ENCODE results near the gene PBOV1.

The PBOV1 gene

GRCh38 chr6:138211601-138212000 lies 6.7 kb downstream of the PBOV1 start:
- Histone ChIP-seq H3K79me2 (ENCODE audit: control insufficient read depth, insufficient read depth, low read length) (no peaks in the 10 kb centered on the region), H3K4ac (ENCODE audit: low read depth, low read length) (no peak overlapping the region), H3K18ac (ENCODE audit: low read length) (no peak overlapping the region), H3K56ac (ENCODE audit: low read length) (no peak overlapping the region), H3K79me1 (ENCODE audit: low read length) (no peaks in the 10 kb centered on the region), H2BK15ac (replicated peaks; ENCODE audit: low read depth) (no peak overlapping the region), H2BK120ac (ENCODE audit: low read depth, low read length) (no peak overlapping the region), H2BK5ac (ENCODE audit: low read length) (no peak overlapping the region), H3K4me1 (ENCODE audit: control insufficient read depth, low read depth, low read length) (no peaks in the 10 kb centered on the region), H3K23ac (ENCODE audit: low read length) (no peak overlapping the region), H3K27me3 (ENCODE audit: insufficient read depth, low read length, poor library complexity) (no peaks in the 10 kb centered on the region), H2AK5ac (ENCODE audit: low read length) (no peak overlapping the region), H4K5ac (ENCODE audit: low read length) (no peak overlapping the region), H3K9ac (ENCODE audit: low read length) (no peak overlapping the region), H4K8ac (ENCODE audit: low read depth, low read length) (no peak overlapping the region), H3K27ac (ENCODE audit: low read depth, low read length) (no peak overlapping the region), H3K4me2 (ENCODE audit: low read length) (no peak overlapping the region), H3K4me3 (ENCODE audit: low read length) (no peak overlapping the region), H3K36me3 (ENCODE audit: control insufficient read depth, insufficient read depth, low read length) (no peaks in the 10 kb centered on the region)
- no peak for DNase-seq
- no CpG with 5 or more reads among the region's 5 CpGs for WGBS (ENCODE audit: extremely low coverage, insufficient coverage, low lambda C conversion rate)

DNA sequence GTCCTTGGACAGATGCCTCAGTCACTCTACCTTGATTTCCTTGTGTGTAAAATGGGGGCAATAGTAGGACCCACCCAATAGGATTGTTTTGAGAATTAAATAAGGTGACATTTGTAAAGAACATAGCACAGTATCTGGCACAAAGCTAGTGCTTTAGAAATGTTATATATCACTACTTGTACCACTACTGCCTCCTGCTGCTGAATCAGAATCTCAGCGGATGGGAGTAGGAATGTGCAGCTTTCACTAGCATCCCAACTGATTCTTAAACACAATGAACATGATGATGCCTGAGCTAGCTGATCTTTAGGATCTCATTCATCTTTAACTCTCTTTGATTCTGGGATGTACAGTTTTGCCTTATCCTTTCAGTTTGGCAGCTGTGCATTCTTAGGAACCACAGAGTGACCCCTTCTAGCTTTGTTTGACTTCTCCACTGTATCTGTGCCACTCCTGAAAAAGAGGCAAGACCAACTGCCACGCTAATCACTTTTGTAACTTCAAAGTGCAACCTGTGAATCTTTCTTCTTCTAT lies 7.2 kb downstream of the PBOV1 start:
- no peak overlapping the region for H3K4me2 ChIP-seq (ENCODE audit: low read length)
- no peak overlapping the region for H4K5ac ChIP-seq (ENCODE audit: low read length)
- no peak overlapping the region for H4K8ac ChIP-seq (ENCODE audit: low read depth, low read length)
- no peak overlapping the region for H2BK5ac ChIP-seq (ENCODE audit: low read length)
- H3K79me2 ChIP-seq (ENCODE audit: control insufficient read depth, insufficient read depth, low read length), result no peaks in the 10 kb centered on the region
- no peaks in the 10 kb centered on the region for H3K27me3 ChIP-seq (ENCODE audit: insufficient read depth, low read length, poor library complexity)
- no peak overlapping the region for H2AK5ac ChIP-seq (ENCODE audit: low read length)
- H2BK15ac ChIP-seq (replicated peaks; ENCODE audit: low read depth), result no peak overlapping the region
- no peaks in the 10 kb centered on the region for H3K36me3 ChIP-seq (ENCODE audit: control insufficient read depth, insufficient read depth, low read length)
- H3K79me1 ChIP-seq (ENCODE audit: low read length), result no peaks in the 10 kb centered on the region
- no peaks in the 10 kb centered on the region for H3K4me1 ChIP-seq (ENCODE audit: control insufficient read depth, low read depth, low read length)
- H2BK120ac ChIP-seq (ENCODE audit: low read depth, low read length), result no peak overlapping the region
- no peak overlapping the region for H3K56ac ChIP-seq (ENCODE audit: low read length)
- no CpG with 5 or more reads among the region's 2 CpGs for WGBS (ENCODE audit: extremely low coverage, insufficient coverage, low lambda C conversion rate)
- no peak overlapping the region for H3K9ac ChIP-seq (ENCODE audit: low read length)
- no peak overlapping the region for H3K4ac ChIP-seq (ENCODE audit: low read depth, low read length)
- H3K4me3 ChIP-seq (ENCODE audit: low read length), result no peak overlapping the region
- no peak overlapping the region for H3K23ac ChIP-seq (ENCODE audit: low read length)
- no peak overlapping the region for H3K18ac ChIP-seq (ENCODE audit: low read length)
- no peak overlapping the region for H3K27ac ChIP-seq (ENCODE audit: low read depth, low read length)
- peak; percentile 41 for DNase-seq

GRCh38 chr6:138206862-138207261 lies 11.4 kb downstream of the PBOV1 start:
- Histone ChIP-seq H2BK5ac (ENCODE audit: low read length) (no peak overlapping the region), H3K4me2 (ENCODE audit: low read length) (no peak overlapping the region), H3K18ac (ENCODE audit: low read length) (no peak overlapping the region), H3K27ac (ENCODE audit: low read depth, low read length) (no peak overlapping the region), H4K5ac (ENCODE audit: low read length) (no peak overlapping the region), H3K9ac (ENCODE audit: low read length) (no peak overlapping the region), H2BK120ac (ENCODE audit: low read depth, low read length) (no peak overlapping the region), H3K4ac (ENCODE audit: low read depth, low read length) (no peak overlapping the region), H3K4me1 (ENCODE audit: control insufficient read depth, low read depth, low read length) (no peaks in the 10 kb centered on the region), H3K79me1 (ENCODE audit: low read length) (no peaks in the 10 kb centered on the region), H3K4me3 (ENCODE audit: low read length) (no peak overlapping the region), H3K27me3 (ENCODE audit: insufficient read depth, low read length, poor library complexity) (no peaks in the 10 kb centered on the region), H2AK5ac (ENCODE audit: low read length) (no peak overlapping the region), H3K23ac (ENCODE audit: low read length) (no peak overlapping the region), H3K79me2 (ENCODE audit: control insufficient read depth, insufficient read depth, low read length) (no peaks in the 10 kb centered on the region), H3K56ac (ENCODE audit: low read length) (no peak overlapping the region), H2BK15ac (replicated peaks; ENCODE audit: low read depth) (no peak overlapping the region), H4K8ac (ENCODE audit: low read depth, low read length) (no peak overlapping the region), H3K36me3 (ENCODE audit: control insufficient read depth, insufficient read depth, low read length) (no peaks in the 10 kb centered on the region)
- no peak for DNase-seq

- Histone ChIP-seq H3K4me3 (ENCODE audit: low read length) (no peak overlapping the region), H4K5ac (ENCODE audit: low read length) (no peak overlapping the region), H3K4ac (ENCODE audit: low read depth, low read length) (no peak overlapping the region), H3K27me3 (ENCODE audit: insufficient read depth, low read length, poor library complexity) (no peaks in the 10 kb centered on the region), H2BK5ac (ENCODE audit: low read length) (no peak overlapping the region), H3K4me1 (ENCODE audit: control insufficient read depth, low read depth, low read length) (no peaks in the 10 kb centered on the region), H3K27ac (ENCODE audit: low read depth, low read length) (no peak overlapping the region), H3K4me2 (ENCODE audit: low read length) (no peak overlapping the region), H2BK120ac (ENCODE audit: low read depth, low read length) (no peak overlapping the region), H3K79me1 (ENCODE audit: low read length) (no peaks in the 10 kb centered on the region), H4K8ac (ENCODE audit: low read depth, low read length) (no peak overlapping the region), H2AK5ac (ENCODE audit: low read length) (no peak overlapping the region), H3K36me3 (ENCODE audit: control insufficient read depth, insufficient read depth, low read length) (no peaks in the 10 kb centered on the region), H2BK15ac (replicated peaks; ENCODE audit: low read depth) (no peak overlapping the region), H3K9ac (ENCODE audit: low read length) (no peak overlapping the region), H3K23ac (ENCODE audit: low read length) (no peak overlapping the region), H3K56ac (ENCODE audit: low read length) (no peak overlapping the region), H3K18ac (ENCODE audit: low read length) (no peak overlapping the region), H3K79me2 (ENCODE audit: control insufficient read depth, insufficient read depth, low read length) (no peaks in the 10 kb centered on the region)
- DNase-seq, result no peak
- no CpG with 5 or more reads among the region's 5 CpGs for WGBS (ENCODE audit: extremely low coverage, insufficient coverage, low lambda C conversion rate)
Observed at GRCh38 chr6:138205437-138206094, 12.7 kb downstream of the PBOV1 start.

- Histone ChIP-seq H3K4me3 (ENCODE audit: low read length) (no peak overlapping the region), H4K8ac (ENCODE audit: low read depth, low read length) (no peak overlapping the region), H3K56ac (ENCODE audit: low read length) (no peak overlapping the region), H3K18ac (ENCODE audit: low read length) (no peak overlapping the region), H3K9ac (ENCODE audit: low read length) (no peak overlapping the region), H2BK120ac (ENCODE audit: low read depth, low read length) (no peak overlapping the region), H3K36me3 (ENCODE audit: control insufficient read depth, insufficient read depth, low read length) (no peaks in the 10 kb centered on the region), H3K4me1 (ENCODE audit: control insufficient read depth, low read depth, low read length) (no peaks in the 10 kb centered on the region), H2BK5ac (ENCODE audit: low read length) (no peak overlapping the region), H3K79me2 (ENCODE audit: control insufficient read depth, insufficient read depth, low read length) (no peaks in the 10 kb centered on the region), H2AK5ac (ENCODE audit: low read length) (no peak overlapping the region), H3K79me1 (ENCODE audit: low read length) (no peaks in the 10 kb centered on the region), H3K27ac (ENCODE audit: low read depth, low read length) (no peak overlapping the region), H3K27me3 (ENCODE audit: insufficient read depth, low read length, poor library complexity) (no peaks in the 10 kb centered on the region), H2BK15ac (replicated peaks; ENCODE audit: low read depth) (no peak overlapping the region), H3K23ac (ENCODE audit: low read length) (no peak overlapping the region), H3K4me2 (ENCODE audit: low read length) (no peak overlapping the region), H4K5ac (ENCODE audit: low read length) (no peak overlapping the region), H3K4ac (ENCODE audit: low read depth, low read length) (no peak overlapping the region)
- WGBS (ENCODE audit: extremely low coverage, insufficient coverage, low lambda C conversion rate), result no CpG with 5 or more reads among the region's 4 CpGs
- no peak for DNase-seq
Observed at GRCh38 chr6:138204792-138205384, 13.4 kb downstream of the PBOV1 start.

- Histone ChIP-seq H2BK15ac (replicated peaks; ENCODE audit: low read depth) (no peak overlapping the region), H3K56ac (ENCODE audit: low read length) (no peak overlapping the region)
Observed at GRCh38 chr6:138204303-138204702, 14.0 kb downstream of the PBOV1 start.

More at GRCh38 chr6:138204303-138204702, 14.0 kb downstream of the PBOV1 start:
- Histone ChIP-seq H3K4me1 (ENCODE audit: control insufficient read depth, low read depth, low read length) (no peaks in the 10 kb centered on the region), H3K9ac (ENCODE audit: low read length) (no peak overlapping the region), H2BK120ac (ENCODE audit: low read depth, low read length) (no peak overlapping the region), H3K4ac (ENCODE audit: low read depth, low read length) (no peak overlapping the region), H3K4me2 (ENCODE audit: low read length) (no peak overlapping the region), H4K5ac (ENCODE audit: low read length) (no peak overlapping the region), H4K8ac (ENCODE audit: low read depth, low read length) (no peak overlapping the region), H2BK5ac (ENCODE audit: low read length) (no peak overlapping the region), H3K79me1 (ENCODE audit: low read length) (no peaks in the 10 kb centered on the region), H3K36me3 (ENCODE audit: control insufficient read depth, insufficient read depth, low read length) (no peaks in the 10 kb centered on the region), H3K79me2 (ENCODE audit: control insufficient read depth, insufficient read depth, low read length) (no peaks in the 10 kb centered on the region), H3K27ac (ENCODE audit: low read depth, low read length) (no peak overlapping the region), H3K27me3 (ENCODE audit: insufficient read depth, low read length, poor library complexity) (no peaks in the 10 kb centered on the region), H3K4me3 (ENCODE audit: low read length) (no peak overlapping the region), H3K18ac (ENCODE audit: low read length) (no peak overlapping the region), H3K23ac (ENCODE audit: low read length) (no peak overlapping the region), H2AK5ac (ENCODE audit: low read length) (no peak overlapping the region)
- no peak for DNase-seq
